Right ventricle myocardium inferior (tissue), 1 donor: Measurements from ENCODE around the gene TMEM60. TPM values are rescaled to one million over a fixed set of nuclear protein-coding genes. Genes with fewer than 3 reads are reported as not detected.

ENCODE experiments used
- ATAC-seq: fragments of 200-7000 bp; cut with Tn5 transposase; one replicate; pipeline ENCODE4 v1.9.1; 2020; ENCODE audit warnings: mild to moderate bottlenecking, moderate library complexity
- DNase-seq: peaks from one replicate; pipeline ENCODE4 v3.0.0; 2021; ENCODE audit errors: missing footprints
- intact Hi-C: fragments of 100-400 bp; cut with DNase I; formaldehyde crosslinking; loops from one replicate; pipeline ENCODE4 v1.11.0; 2022
- total RNA-seq: library from RNA; stranded (reverse); fragmentation: NEBNext Ultra II Directional; extraction: Animal tissue kit (Norgen Biotek cat#: 25700); gene quantifications from one replicate; pipeline ENCODE4 v1.2.1, GENCODE V29; 2021
- donor health status: DM: no; HTN: yes; CAD: no; lungs with severe emphysema.

Gene TMEM60
- total RNA-seq, 1 donor from 2014 or later, result 8.0 TPM

- intact Hi-C loops, result no loop called here
- ATAC-seq (no peak), DNase-seq (no peak)
Observed at GRCh38 chr7:77746164-77746823, 51.9 kb downstream of the TMEM60 start.

GRCh38 chr7:77745746-77746145, 52.5 kb downstream of the TMEM60 start:
- DNase-seq, result no peak
- no peak for ATAC-seq
- intact Hi-C loops, result no loop called here

Other genes starting within 250 kb of the TMEM60 start
- 8.1 TPM for gene RSBN1L, start 102.0 kb downstream of the TMEM60 start, total RNA-seq
- 21.5 TPM for gene PHTF2, start 339 bp upstream of the TMEM60 start, total RNA-seq